ENCODE results near the gene POU2F3. TPM values are rescaled to one million over a fixed set of nuclear protein-coding genes. Genes with fewer than 3 reads are reported as not detected.

Gene POU2F3
- total and polyA plus RNA-seq, 2 of the 13 experiments (the other 11 are each of a cell fraction or from before 2014, with no cell fraction given), result not detected

GRCh38 chr11:120200677-120201076 is 39.3 kb upstream of the POU2F3 start (continued):
- TF ChIP-seq REST (IDR thresholded peaks at IDR 0.05; ENCODE audit: borderline replicate concordance in 1 of 2, low read depth in 1 of 2, low read length in 2 of 2), result no peak
- no peak for TF ChIP-seq ZNF652 (CRISPR knock-in tag; IDR thresholded peaks at IDR 0.05; ENCODE audit: borderline replicate concordance, low read depth)
- TF ChIP-seq ZBTB14 (CRISPR knock-in tag; IDR thresholded peaks at IDR 0.05), result no peak
- TF ChIP-seq TARDBP (CRISPR knock-in tag; IDR thresholded peaks at IDR 0.05), result no peak
- TF ChIP-seq ZBTB44 (CRISPR knock-in tag; IDR thresholded peaks at IDR 0.05), result no peak
- no peak for TF ChIP-seq ZBTB8A (CRISPR knock-in tag; IDR thresholded peaks at IDR 0.05; ENCODE audit: borderline replicate concordance, low read depth)
- TF ChIP-seq TCF7 (IDR thresholded peaks at IDR 0.05; ENCODE audit: low read depth), result peak; percentile 58
- no peak for TF ChIP-seq SP4 (CRISPR knock-in tag; IDR thresholded peaks at IDR 0.05)
- TF ChIP-seq ZNF589 (CRISPR knock-in tag; conservative IDR thresholded peaks at IDR 0.05), result no peak
- TF ChIP-seq ARNTL (CRISPR knock-in tag; IDR thresholded peaks at IDR 0.05), result no peak
- peak; percentile 79 for TF ChIP-seq ZNF263 (CRISPR knock-in tag; IDR thresholded peaks at IDR 0.05)
- no peak for TF ChIP-seq SNAPC2 (CRISPR knock-in tag; IDR thresholded peaks at IDR 0.05)
- no peak for TF ChIP-seq ZNF543 (CRISPR knock-in tag; IDR thresholded peaks at IDR 0.05)
- no peak for TF ChIP-seq SUZ12 (IDR thresholded peaks at IDR 0.05; ENCODE audit: low read depth, low read length)
- TF ChIP-seq SOX5 (CRISPR knock-in tag; IDR thresholded peaks at IDR 0.05; ENCODE audit: borderline replicate concordance), result peak; percentile 19; the same call in 1 of the 2 replicates
- TF ChIP-seq FOSL2 (CRISPR knock-in tag; IDR thresholded peaks at IDR 0.05), result peak; percentile 59
- TF ChIP-seq THAP7 (CRISPR knock-in tag; IDR thresholded peaks at IDR 0.05), result no peak
- TF ChIP-seq FOXA1 (IDR thresholded peaks at IDR 0.05), result no peak
- no peak for TF ChIP-seq FOXA1 (CRISPR knock-in tag; IDR thresholded peaks at IDR 0.05)
- no peak for TF ChIP-seq ZNF878 (CRISPR knock-in tag; IDR thresholded peaks at IDR 0.05)
- no peak for TF ChIP-seq TIGD3 (CRISPR knock-in tag; IDR thresholded peaks at IDR 0.05; ENCODE audit: borderline replicate concordance)
- TF ChIP-seq RBAK (CRISPR knock-in tag; IDR thresholded peaks at IDR 0.05), result no peak
- no peak for TF ChIP-seq CEBPB (IDR thresholded peaks at IDR 0.05; ENCODE audit: borderline replicate concordance, low read depth, low read length)
- no peak for TF ChIP-seq ZNF780A (CRISPR knock-in tag; IDR thresholded peaks at IDR 0.05)
